ENCODE measurements around the gene CTPS1. TPM values are rescaled to one million over a fixed set of nuclear protein-coding genes. Genes with fewer than 3 reads are reported as not detected.

CTPS1 gene
- total RNA-seq, 4 donors from 2014 or later: 29.8 to 46.3 (median 35.8) TPM

DNA sequence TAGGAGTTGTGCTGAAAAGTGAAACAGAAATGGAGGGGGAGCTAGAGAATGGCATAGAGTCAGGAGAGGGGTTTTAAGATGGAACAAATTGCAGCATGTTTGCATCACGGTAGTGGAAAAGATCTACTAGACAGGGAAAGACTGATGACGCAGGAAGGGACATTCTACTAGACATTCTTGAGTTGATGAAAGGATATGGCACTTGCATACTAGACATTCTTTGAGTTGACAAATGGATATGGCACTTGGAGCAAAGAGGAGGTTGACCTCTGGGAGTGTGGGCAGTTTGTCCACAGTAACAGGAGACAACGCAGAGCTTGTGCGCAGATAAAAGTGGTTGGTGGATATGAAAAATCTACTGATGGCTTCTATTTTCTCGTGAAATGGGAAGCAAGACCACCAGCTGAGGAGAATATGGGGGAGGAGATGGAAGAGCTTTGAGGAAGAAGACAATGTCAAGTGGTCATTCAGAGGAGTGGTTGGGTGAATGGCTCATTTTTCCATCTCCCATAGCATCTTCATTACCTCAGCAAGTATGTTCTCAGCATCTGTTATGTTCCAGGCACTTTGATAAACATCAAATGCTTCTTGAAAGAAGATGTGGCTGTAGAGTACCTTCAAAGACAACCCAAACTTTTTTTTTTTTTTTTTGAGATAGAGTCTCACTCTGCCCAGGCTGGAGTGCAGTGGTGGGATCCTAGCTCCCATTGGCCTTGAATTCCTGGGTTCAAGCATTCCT lies 2.4 kb upstream of the CTPS1 start:
- TF ChIP-seq POLR2A (IDR thresholded peaks at IDR 0.05) (no peak), EP300 (IDR thresholded peaks at IDR 0.05) (no peak)
- TF ChIP-seq, protein P1, sequence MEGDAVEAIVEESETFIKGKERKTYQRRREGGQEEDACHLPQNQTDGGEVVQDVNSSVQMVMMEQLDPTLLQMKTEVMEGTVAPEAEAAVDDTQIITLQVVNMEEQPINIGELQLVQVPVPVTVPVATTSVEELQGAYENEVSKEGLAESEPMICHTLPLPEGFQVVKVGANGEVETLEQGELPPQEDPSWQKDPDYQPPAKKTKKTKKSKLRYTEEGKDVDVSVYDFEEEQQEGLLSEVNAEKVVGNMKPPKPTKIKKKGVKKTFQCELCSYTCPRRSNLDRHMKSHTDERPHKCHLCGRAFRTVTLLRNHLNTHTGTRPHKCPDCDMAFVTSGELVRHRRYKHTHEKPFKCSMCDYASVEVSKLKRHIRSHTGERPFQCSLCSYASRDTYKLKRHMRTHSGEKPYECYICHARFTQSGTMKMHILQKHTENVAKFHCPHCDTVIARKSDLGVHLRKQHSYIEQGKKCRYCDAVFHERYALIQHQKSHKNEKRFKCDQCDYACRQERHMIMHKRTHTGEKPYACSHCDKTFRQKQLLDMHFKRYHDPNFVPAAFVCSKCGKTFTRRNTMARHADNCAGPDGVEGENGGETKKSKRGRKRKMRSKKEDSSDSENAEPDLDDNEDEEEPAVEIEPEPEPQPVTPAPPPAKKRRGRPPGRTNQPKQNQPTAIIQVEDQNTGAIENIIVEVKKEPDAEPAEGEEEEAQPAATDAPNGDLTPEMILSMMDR (IDR thresholded peaks at IDR 0.05): no peak
- H3K36me3 ChIP-seq: no peaks in the 10 kb centered on the region
- peaks cover 0 to 27% (median 14%) of the 10 kb centered on the region in 4 donors for H3K4me1 ChIP-seq
- no peaks in the 10 kb centered on the region for H3K9me3 ChIP-seq
- no peaks in the 10 kb centered on the region for H3K27me3 ChIP-seq
- H3K4me3 ChIP-seq: no peak overlapping the region
- WGBS, 2 donors: 47 to 60% methylated on average over 5 of the region's 5 CpGs
- no peak for DNase-seq (ENCODE audit: low spot score in 2 of 2)
- no peak overlapping the region for H3K27ac ChIP-seq

DNA sequence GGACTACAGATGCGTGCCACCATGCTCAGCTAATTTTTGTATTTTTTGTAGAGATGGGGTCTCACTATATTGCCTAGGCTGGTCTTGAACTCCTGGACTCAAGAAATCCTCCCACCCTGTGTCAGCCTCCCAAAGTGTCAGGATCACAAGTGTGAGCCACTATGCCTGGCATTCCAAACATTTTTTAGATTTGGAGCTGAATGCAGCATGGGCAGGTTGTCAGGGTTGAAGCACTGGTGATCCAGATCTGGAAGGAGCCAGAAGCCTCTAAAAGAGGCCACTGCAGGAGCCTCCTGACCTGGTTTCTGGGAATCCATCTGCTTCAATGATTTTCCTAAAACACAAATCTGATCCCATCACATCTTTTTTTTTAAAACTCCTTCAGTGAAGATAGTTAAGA lies 1.8 kb upstream of the CTPS1 start:
- no peak for DNase-seq (ENCODE audit: low spot score in 2 of 2)
- TF ChIP-seq POLR2A (IDR thresholded peaks at IDR 0.05) (no peak), EP300 (IDR thresholded peaks at IDR 0.05) (no peak)
- TF ChIP-seq, protein P1 (IDR thresholded peaks at IDR 0.05): no peak
- Histone ChIP-seq H3K27ac (no peak overlapping the region), H3K4me3 (no peak overlapping the region), H3K9me3 (no peaks in the 10 kb centered on the region), H3K27me3 (no peaks in the 10 kb centered on the region), H3K36me3 (no peaks in the 10 kb centered on the region), H3K4me1 (peaks cover 0 to 33% (median 15%) of the 10 kb centered on the region in 4 donors)
- 93 to 100% methylated on average over 1 of the region's 1 CpG for WGBS, 2 donors

DNA sequence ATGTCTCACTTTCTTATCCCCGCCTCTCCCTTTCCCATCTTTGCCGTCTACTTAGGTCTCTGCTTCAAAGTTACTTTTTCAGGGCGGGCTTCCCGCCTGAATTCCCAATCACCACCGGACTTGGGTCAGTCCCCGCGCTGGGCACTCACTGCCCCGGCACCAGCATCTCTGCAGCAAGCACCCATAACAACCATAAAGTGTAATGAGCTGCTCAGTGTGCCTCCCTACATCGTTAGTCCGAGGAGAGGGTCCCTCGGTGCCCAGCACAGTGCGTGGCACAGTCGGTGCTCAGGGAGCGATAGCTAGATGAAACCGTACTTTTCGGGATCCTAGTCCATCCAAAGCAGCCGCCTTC lies 633 bp upstream of the CTPS1 start:
- no peaks in the 10 kb centered on the region for H3K27me3 ChIP-seq
- H3K36me3 ChIP-seq: no peaks in the 10 kb centered on the region
- WGBS, 2 donors: 40 to 43% methylated on average over 15 to 17 of the region's 17 CpGs
- no peak for TF ChIP-seq POLR2A (IDR thresholded peaks at IDR 0.05)
- TF ChIP-seq EP300 (IDR thresholded peaks at IDR 0.05): no peak
- no peaks in the 10 kb centered on the region for H3K9me3 ChIP-seq
- peaks cover 0 to 44% (median 15%) of the 10 kb centered on the region in 4 donors for H3K4me1 ChIP-seq
- peak overlapping the region; percentile 42 to 90 (median 82) for H3K4me3 ChIP-seq
- H3K27ac ChIP-seq: peak overlapping the region; percentile 73 to 96 (median 93)
- no peak for DNase-seq (ENCODE audit: low spot score in 2 of 2)

DNA sequence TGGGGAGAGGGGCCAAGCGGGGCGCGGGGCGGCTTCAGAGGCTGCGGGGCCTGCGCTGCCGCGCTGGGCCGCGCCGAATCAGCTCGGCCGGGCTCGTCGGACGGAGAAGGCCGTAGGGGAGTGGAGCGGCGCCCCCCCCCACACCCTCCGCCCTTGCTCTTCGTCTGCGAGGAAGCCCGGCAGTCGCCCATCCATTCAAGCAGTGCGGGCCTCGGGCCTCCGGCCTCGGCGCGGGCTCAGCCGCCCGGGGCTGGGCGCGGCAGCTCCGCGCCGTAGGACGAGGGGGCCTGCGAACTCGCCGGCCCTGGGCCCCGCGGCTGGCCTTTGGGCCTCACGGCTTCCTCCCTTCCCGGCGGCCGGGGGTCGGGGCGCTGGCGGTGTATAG lies 564 bp downstream of the CTPS1 start:
- DNase-seq (ENCODE audit: low spot score in 2 of 2): no peak
- H3K27me3 ChIP-seq: no peaks in the 10 kb centered on the region
- peak overlapping the region; percentile 42 to 90 (median 82) for H3K4me3 ChIP-seq
- H3K36me3 ChIP-seq: peaks cover 0 to 11% (median 0%) of the 10 kb centered on the region in 3 donors
- peaks cover 0 to 56% (median 15%) of the 10 kb centered on the region in 4 donors for H3K4me1 ChIP-seq
- H3K9me3 ChIP-seq: no peaks in the 10 kb centered on the region
- 2% methylated on average over 16 of the region's 50 CpGs; no CpG with 5 or more reads in 1 of the 2 donors for WGBS, 2 donors
- TF ChIP-seq POLR2A (IDR thresholded peaks at IDR 0.05) (no peak), EP300 (IDR thresholded peaks at IDR 0.05) (no peak)
- TF ChIP-seq, protein P1 (IDR thresholded peaks at IDR 0.05): no peak
- H3K27ac ChIP-seq: peak overlapping the region; percentile 73 to 96 (median 93)

DNA sequence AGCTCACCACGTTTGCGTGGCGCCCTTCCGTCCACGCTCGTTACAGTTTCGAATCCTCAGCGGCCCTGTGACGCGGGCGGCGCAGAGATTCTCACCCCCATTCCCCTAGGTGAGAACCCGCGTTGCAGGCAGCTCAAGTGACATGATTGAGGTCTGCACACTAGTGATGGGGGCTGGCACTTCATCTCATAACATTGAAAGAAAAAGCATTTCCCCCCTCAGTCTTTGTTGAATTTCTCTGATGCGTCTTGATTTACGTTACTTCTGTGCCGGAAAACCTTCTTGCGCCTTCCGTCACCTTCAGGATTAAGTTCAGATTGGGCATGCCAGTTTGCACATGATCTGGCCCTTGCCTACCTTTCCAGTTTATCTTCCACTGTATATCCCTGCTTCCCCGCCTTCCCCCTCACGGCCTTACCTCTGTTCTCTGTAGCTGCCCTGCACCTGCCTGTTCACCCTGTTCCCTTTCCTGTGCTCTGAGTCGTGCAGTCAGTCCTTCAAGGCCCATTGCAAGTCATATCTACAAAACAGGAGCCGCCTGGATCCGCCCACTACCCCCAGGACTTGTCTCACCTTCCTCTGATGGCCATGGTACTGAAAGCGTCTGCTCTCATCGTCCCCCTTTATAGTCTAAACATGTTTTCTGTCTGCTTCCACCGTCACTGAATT lies 1.1 kb downstream of the CTPS1 start:
- peak overlapping the region; percentile 73 to 96 (median 93) for H3K27ac ChIP-seq
- H3K27me3 ChIP-seq: no peaks in the 10 kb centered on the region
- no peaks in the 10 kb centered on the region for H3K9me3 ChIP-seq
- H3K36me3 ChIP-seq: peaks cover 0 to 16% (median 0%) of the 10 kb centered on the region in 3 donors
- no peak for DNase-seq (ENCODE audit: low spot score in 2 of 2)
- peaks cover 0 to 60% (median 15%) of the 10 kb centered on the region in 4 donors for H3K4me1 ChIP-seq
- TF ChIP-seq POLR2A (IDR thresholded peaks at IDR 0.05) (no peak), EP300 (IDR thresholded peaks at IDR 0.05) (no peak)
- TF ChIP-seq, protein P1 (IDR thresholded peaks at IDR 0.05): no peak
- peak overlapping the region; percentile 42 to 90 (median 82) for H3K4me3 ChIP-seq
- 25 to 34% methylated on average over 25 to 27 of the region's 27 CpGs for WGBS, 2 donors
